B cell (primary cell): ENCODE measurements around the gene FBXO15.

ENCODE experiments used
- CTCF ChIP-seq: fragments of 200-600 bp; IDR thresholded peaks from one replicate; pipeline ENCODE4 v1.8.0; 2022; ENCODE audit warnings: antibody characterized with exemption, mild to moderate bottlenecking
- EZH2 ChIP-seq: IDR thresholded peaks from 2 replicates; pipeline ENCODE4 v1.6.1; 2012; ENCODE audit warnings: borderline replicate concordance, low read depth, mild to moderate bottlenecking, moderate library complexity, low read length; ENCODE audit not compliant: insufficient read depth, poor library complexity, severe bottlenecking

- TF ChIP-seq CTCF, result no peak
- TF ChIP-seq EZH2, result no peak
These were observed 49.8 kb downstream of the FBXO15 start for GRCh38 chr18:74097803-74098202.
